HCT116 (cell line): ENCODE measurements around the gene ANKRD13D.

Experiments used
- CEBPB ChIP-seq: IDR thresholded peaks from 2 replicates; pipeline ENCODE4 v1.6.1; 2012; ENCODE audit warnings: low read depth
- EGR1 ChIP-seq: IDR thresholded peaks from 2 replicates; pipeline ENCODE4 v1.6.1; 2012; ENCODE audit warnings: low read depth
- EZH2 ChIP-seq: fragments of 200-600 bp; sonication (generic); IDR thresholded peaks from 2 replicates; pipeline ENCODE4 v1.6.1; 2017; ENCODE audit warnings: antibody characterized with exemption, mixed run types
- FOSL1 ChIP-seq: IDR thresholded peaks from 2 replicates; pipeline ENCODE4 v1.6.1; 2012; ENCODE audit warnings: low read depth
- POLR2A ChIP-seq: IDR thresholded peaks from 2 replicates; pipeline ENCODE4 v1.7.0; 2011; ENCODE audit warnings: borderline replicate concordance; ENCODE audit not compliant: insufficient read depth, insufficient read length; ENCODE audit errors: extremely low read depth
- POLR2AphosphoS5 ChIP-seq: IDR thresholded peaks from 2 replicates; pipeline ENCODE4 v1.6.1; 2011; ENCODE audit warnings: mild to moderate bottlenecking, low read depth, low read length, moderate library complexity
- RAD21 ChIP-seq: IDR thresholded peaks from 2 replicates; pipeline ENCODE4 v1.6.1; 2012; ENCODE audit warnings: low read depth, mild to moderate bottlenecking
- ZNF274 ChIP-seq: fragments of 200-500 bp; sonication (Bioruptor generic); IDR thresholded peaks from 2 replicates; pipeline ENCODE4 v1.6.1; 2014; ENCODE audit warnings: mild to moderate bottlenecking, low read depth, low read length, inconsistent platforms
- TF ChIP-seq, protein P1 (sequence below): IDR thresholded peaks from 2 replicates; pipeline ENCODE4 v1.6.1; 2012; ENCODE audit warnings: low read depth
- TF ChIP-seq, protein P2 (sequence below), 3 experiments: fragments of 200-600 bp in 1 of 3; sonication (generic) in 1 of 3; IDR thresholded peaks in 2 of 3; conservative IDR thresholded peaks in 1 of 3; 2 replicates each; pipeline ENCODE4 v1.5.1; 2012 to 2017; ENCODE audit warnings: low read depth in 2 of 3, low read length in 2 of 3, antibody characterized with exemption in 1 of 3, borderline replicate concordance in 1 of 3, control low read depth in 1 of 3, mild to moderate bottlenecking in 1 of 3, mixed read lengths in 1 of 3, mixed run types in 1 of 3, moderate library complexity in 1 of 3; ENCODE audit not compliant: insufficient read depth in 1 of 3

DNA sequence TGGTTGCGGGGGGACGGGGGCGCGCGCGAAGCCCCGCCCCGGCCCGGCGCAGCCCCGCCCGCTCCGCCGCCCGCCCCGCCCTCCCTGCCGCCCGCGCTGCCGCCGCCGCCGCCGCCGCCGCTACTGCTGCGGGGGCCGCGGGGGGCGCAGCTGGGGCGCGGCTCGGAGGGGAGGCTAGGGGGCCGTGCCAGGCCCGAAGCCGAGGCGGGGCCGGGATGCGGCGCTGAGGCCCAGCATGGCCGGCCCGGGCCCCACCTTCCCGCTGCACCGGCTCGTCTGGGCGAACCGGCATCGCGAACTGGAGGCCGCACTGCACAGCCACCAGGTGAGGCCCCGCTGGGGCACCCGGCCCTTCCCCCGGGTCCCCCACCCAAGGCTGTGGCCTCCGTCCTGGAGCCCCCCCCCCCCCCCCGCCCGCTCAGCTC is at the start of gene ANKRD13D:
- TF ChIP-seq EZH2 (no peak), POLR2A (no peak), FOSL1 (no peak), ZNF274 (no peak), RAD21 (no peak), POLR2AphosphoS5 (no peak), CEBPB (no peak), EGR1 (no peak)
- TF ChIP-seq, protein P1, sequence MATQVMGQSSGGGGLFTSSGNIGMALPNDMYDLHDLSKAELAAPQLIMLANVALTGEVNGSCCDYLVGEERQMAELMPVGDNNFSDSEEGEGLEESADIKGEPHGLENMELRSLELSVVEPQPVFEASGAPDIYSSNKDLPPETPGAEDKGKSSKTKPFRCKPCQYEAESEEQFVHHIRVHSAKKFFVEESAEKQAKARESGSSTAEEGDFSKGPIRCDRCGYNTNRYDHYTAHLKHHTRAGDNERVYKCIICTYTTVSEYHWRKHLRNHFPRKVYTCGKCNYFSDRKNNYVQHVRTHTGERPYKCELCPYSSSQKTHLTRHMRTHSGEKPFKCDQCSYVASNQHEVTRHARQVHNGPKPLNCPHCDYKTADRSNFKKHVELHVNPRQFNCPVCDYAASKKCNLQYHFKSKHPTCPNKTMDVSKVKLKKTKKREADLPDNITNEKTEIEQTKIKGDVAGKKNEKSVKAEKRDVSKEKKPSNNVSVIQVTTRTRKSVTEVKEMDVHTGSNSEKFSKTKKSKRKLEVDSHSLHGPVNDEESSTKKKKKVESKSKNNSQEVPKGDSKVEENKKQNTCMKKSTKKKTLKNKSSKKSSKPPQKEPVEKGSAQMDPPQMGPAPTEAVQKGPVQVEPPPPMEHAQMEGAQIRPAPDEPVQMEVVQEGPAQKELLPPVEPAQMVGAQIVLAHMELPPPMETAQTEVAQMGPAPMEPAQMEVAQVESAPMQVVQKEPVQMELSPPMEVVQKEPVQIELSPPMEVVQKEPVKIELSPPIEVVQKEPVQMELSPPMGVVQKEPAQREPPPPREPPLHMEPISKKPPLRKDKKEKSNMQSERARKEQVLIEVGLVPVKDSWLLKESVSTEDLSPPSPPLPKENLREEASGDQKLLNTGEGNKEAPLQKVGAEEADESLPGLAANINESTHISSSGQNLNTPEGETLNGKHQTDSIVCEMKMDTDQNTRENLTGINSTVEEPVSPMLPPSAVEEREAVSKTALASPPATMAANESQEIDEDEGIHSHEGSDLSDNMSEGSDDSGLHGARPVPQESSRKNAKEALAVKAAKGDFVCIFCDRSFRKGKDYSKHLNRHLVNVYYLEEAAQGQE: no peak
- TF ChIP-seq, protein P2, sequence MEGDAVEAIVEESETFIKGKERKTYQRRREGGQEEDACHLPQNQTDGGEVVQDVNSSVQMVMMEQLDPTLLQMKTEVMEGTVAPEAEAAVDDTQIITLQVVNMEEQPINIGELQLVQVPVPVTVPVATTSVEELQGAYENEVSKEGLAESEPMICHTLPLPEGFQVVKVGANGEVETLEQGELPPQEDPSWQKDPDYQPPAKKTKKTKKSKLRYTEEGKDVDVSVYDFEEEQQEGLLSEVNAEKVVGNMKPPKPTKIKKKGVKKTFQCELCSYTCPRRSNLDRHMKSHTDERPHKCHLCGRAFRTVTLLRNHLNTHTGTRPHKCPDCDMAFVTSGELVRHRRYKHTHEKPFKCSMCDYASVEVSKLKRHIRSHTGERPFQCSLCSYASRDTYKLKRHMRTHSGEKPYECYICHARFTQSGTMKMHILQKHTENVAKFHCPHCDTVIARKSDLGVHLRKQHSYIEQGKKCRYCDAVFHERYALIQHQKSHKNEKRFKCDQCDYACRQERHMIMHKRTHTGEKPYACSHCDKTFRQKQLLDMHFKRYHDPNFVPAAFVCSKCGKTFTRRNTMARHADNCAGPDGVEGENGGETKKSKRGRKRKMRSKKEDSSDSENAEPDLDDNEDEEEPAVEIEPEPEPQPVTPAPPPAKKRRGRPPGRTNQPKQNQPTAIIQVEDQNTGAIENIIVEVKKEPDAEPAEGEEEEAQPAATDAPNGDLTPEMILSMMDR (IDR thresholded peaks at IDR 0.05 in 2 of 3, conservative IDR thresholded peaks at IDR 0.05 in 1 of 3; ENCODE audit: borderline replicate concordance in 1 of 3, insufficient read depth in 1 of 3, low read depth in 2 of 3, low read length in 2 of 3): no peak
